Keratinocyte (primary cell): ENCODE data around the gene SMIM24.
A peak's percentile ranks its signal among the peaks of the same experiment; 100 is the strongest.

ENCODE experiments used
- CTCF ChIP-seq, 3 experiments: IDR thresholded peaks in 1 of 3; conservative IDR thresholded peaks in 1 of 3; optimal IDR thresholded peaks in 1 of 3; 2 replicates in 2 of 3; 3 replicates in 1 of 3; pipeline versions ENCODE3 to v1.5.1; 2011; ENCODE audit warnings: low read length in 3 of 3, mild to moderate bottlenecking in 3 of 3, moderate library complexity in 2 of 3, control low read depth in 1 of 3, inconsistent platforms in 1 of 3; ENCODE audit not compliant: insufficient read depth in 2 of 3; ENCODE audit errors: extremely low read depth in 1 of 3
- EZH2 ChIP-seq: IDR thresholded peaks from one replicate; pipeline ENCODE4 v1.6.1; 2012; ENCODE audit warnings: inconsistent platforms, mild to moderate bottlenecking, low read length, moderate library complexity

- peak in 1 of 3 experiments; percentile 33 for TF ChIP-seq CTCF (optimal IDR thresholded peaks at IDR 0.05 in 1 of 3, IDR thresholded peaks at IDR 0.05 in 1 of 3, conservative IDR thresholded peaks at IDR 0.05 in 1 of 3; ENCODE audit: extremely low read depth in 1 of 3, insufficient read depth in 2 of 3, low read length in 3 of 3)
- TF ChIP-seq EZH2, result no peak
Measured at GRCh38 chr19:3469638-3470499, 10.5 kb downstream of the SMIM24 start.
